Tibial nerve (tissue), 4 donors: ENCODE measurements around the gene GK.

Experiments used
- EP300 ChIP-seq, 2 donors: sonication (generic); formaldehyde crosslinking; IDR thresholded peaks; one replicate each; pipeline ENCODE4 v1.6.1; 2017; ENCODE audit warnings: antibody characterized with exemption in 2 of 2, mild to moderate bottlenecking in 1 of 2
- POLR2A ChIP-seq, 2 donors: fragments of 450-650 bp; IDR thresholded peaks; one replicate each; pipeline ENCODE4 v1.6.1; 2017; ENCODE audit warnings: antibody characterized with exemption in 2 of 2, mild to moderate bottlenecking in 2 of 2, moderate library complexity in 2 of 2
- TF ChIP-seq, protein P1 (sequence below), 5 experiments: fragments of 200-600 bp in 3 of 5; fragments of 450-650 bp in 2 of 5; sonication (generic) in 3 of 5; IDR thresholded peaks; one replicate each; pipeline ENCODE4 v1.5.1; 2016 to 2019; ENCODE audit warnings: antibody characterized with exemption in 5 of 5, mild to moderate bottlenecking in 3 of 5, moderate library complexity in 2 of 5

DNA sequence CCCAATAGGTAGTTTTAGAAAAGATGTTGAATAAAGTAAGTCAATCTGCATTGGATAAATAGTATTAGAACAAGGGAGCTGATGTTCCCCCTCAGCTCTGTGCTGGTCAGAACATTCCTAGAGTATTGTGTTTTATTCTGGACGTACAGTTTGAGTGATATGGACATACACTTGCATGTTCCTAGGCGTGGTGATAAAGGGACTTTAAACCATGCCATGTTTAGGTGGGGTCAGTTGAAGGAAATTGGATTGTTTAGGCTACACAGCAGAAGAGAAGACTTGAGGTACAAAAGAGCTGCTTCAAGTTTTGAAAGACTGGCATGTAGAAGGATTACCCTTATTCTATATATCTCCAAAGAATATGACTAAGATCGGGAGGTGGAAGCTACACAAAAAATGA, 21.6 kb downstream of the GK start:
- TF ChIP-seq EP300 (IDR thresholded peaks at IDR 0.05) (no peak), POLR2A (IDR thresholded peaks at IDR 0.05) (no peak)
- TF ChIP-seq, protein P1, sequence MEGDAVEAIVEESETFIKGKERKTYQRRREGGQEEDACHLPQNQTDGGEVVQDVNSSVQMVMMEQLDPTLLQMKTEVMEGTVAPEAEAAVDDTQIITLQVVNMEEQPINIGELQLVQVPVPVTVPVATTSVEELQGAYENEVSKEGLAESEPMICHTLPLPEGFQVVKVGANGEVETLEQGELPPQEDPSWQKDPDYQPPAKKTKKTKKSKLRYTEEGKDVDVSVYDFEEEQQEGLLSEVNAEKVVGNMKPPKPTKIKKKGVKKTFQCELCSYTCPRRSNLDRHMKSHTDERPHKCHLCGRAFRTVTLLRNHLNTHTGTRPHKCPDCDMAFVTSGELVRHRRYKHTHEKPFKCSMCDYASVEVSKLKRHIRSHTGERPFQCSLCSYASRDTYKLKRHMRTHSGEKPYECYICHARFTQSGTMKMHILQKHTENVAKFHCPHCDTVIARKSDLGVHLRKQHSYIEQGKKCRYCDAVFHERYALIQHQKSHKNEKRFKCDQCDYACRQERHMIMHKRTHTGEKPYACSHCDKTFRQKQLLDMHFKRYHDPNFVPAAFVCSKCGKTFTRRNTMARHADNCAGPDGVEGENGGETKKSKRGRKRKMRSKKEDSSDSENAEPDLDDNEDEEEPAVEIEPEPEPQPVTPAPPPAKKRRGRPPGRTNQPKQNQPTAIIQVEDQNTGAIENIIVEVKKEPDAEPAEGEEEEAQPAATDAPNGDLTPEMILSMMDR (IDR thresholded peaks at IDR 0.05), result no peak
